HepG2 (cell line): Measurements from ENCODE around the gene C16orf86. TPM values are rescaled to one million over a fixed set of nuclear protein-coding genes. Genes with fewer than 3 reads are reported as not detected.

ENCODE experiments used
- AKAP8 ChIP-seq: sonication (generic); formaldehyde crosslinking; IDR thresholded peaks from 2 replicates; pipeline ENCODE4 v1.5.1; 2020; ENCODE audit warnings: mild to moderate bottlenecking, missing genetic modification reagents
- ATF7-NPFF ChIP-seq: sonication (generic); formaldehyde crosslinking; IDR thresholded peaks from 2 replicates; pipeline ENCODE4 v1.8.1; 2023; ENCODE audit warnings: mild to moderate bottlenecking, low read depth, missing genetic modification reagents, moderate library complexity
- BORCS8-MEF2B ChIP-seq: sonication (generic); formaldehyde crosslinking; IDR thresholded peaks from 2 replicates; pipeline ENCODE4 v1.8.0; 2022; ENCODE audit warnings: mild to moderate bottlenecking, missing genetic modification reagents
- CREM ChIP-seq, 2 experiments: sonication (generic) in 1 of 2; formaldehyde crosslinking in 1 of 2; IDR thresholded peaks; 2 replicates each; pipeline versions ENCODE4 v1.4.0 to v1.6.1; 2016 to 2020; ENCODE audit warnings: antibody characterized with exemption in 1 of 2, mild to moderate bottlenecking in 1 of 2, missing genetic modification reagents in 1 of 2
- EED ChIP-seq: sonication (generic); formaldehyde crosslinking; IDR thresholded peaks from 2 replicates; pipeline ENCODE4 v1.5.0; 2020; ENCODE audit warnings: mild to moderate bottlenecking, missing genetic modification reagents
- HDAC1 ChIP-seq: sonication (generic); formaldehyde crosslinking; IDR thresholded peaks from 2 replicates; pipeline ENCODE4 v1.5.1; 2020; ENCODE audit warnings: mild to moderate bottlenecking, missing genetic modification reagents
- KLF11 ChIP-seq: IDR thresholded peaks from 2 replicates; pipeline ENCODE4 v1.6.1; 2016; ENCODE audit warnings: missing compliant biosample characterization
- MZF1 ChIP-seq: sonication (generic); formaldehyde crosslinking; IDR thresholded peaks from 2 replicates; pipeline ENCODE4 v1.8.1; 2023; ENCODE audit warnings: mild to moderate bottlenecking, missing genetic modification reagents, borderline replicate concordance
- POLR2A ChIP-seq, 2 experiments: IDR thresholded peaks; 2 replicates each; pipeline ENCODE4 v1.6.1; 2011; ENCODE audit warnings: low read depth in 2 of 2, low read length in 2 of 2, mild to moderate bottlenecking in 1 of 2, moderate library complexity in 1 of 2; ENCODE audit not compliant: insufficient read depth in 1 of 2
- PTBP1 ChIP-seq: fragments of 200-400 bp; formaldehyde crosslinking; IDR thresholded peaks from 2 replicates; pipeline ENCODE4 v1.6.1; 2018; ENCODE audit warnings: low read length, low read depth; ENCODE audit not compliant: poor library complexity, severe bottlenecking
- RARG ChIP-seq: sonication (generic); formaldehyde crosslinking; IDR thresholded peaks from 2 replicates; pipeline ENCODE4 v1.4.0; 2020; ENCODE audit warnings: low read depth, mild to moderate bottlenecking, missing genetic modification reagents
- RXRA ChIP-seq: sonication (generic); formaldehyde crosslinking; IDR thresholded peaks from 2 replicates; pipeline ENCODE4 v1.5.1; 2020; ENCODE audit warnings: missing genetic modification reagents
- SIX4 ChIP-seq: sonication (generic); formaldehyde crosslinking; IDR thresholded peaks from 2 replicates; pipeline ENCODE4 v1.4.0; 2020; ENCODE audit warnings: missing genetic modification reagents
- TARDBP ChIP-seq: sonication (generic); formaldehyde crosslinking; IDR thresholded peaks from 2 replicates; pipeline ENCODE4 v1.8.0; 2022; ENCODE audit warnings: mild to moderate bottlenecking, missing genetic modification reagents
- TEAD2 ChIP-seq: sonication (generic); formaldehyde crosslinking; IDR thresholded peaks from 2 replicates; pipeline ENCODE4 v1.9.0; 2021; ENCODE audit warnings: missing genetic modification reagents
- TEAD3 ChIP-seq: optimal IDR thresholded peaks from 2 replicates; pipeline ENCODE3; 2016; ENCODE audit warnings: borderline replicate concordance
- THAP9 ChIP-seq: sonication (generic); formaldehyde crosslinking; IDR thresholded peaks from 2 replicates; pipeline ENCODE4; 2020; ENCODE audit warnings: missing genetic modification reagents, mild to moderate bottlenecking, borderline replicate concordance
- TRIM22 ChIP-seq: fragments of 450-650 bp; IDR thresholded peaks from 2 replicates; pipeline ENCODE4 v1.6.1; 2017
- ZFYVE20 ChIP-seq: sonication (generic); formaldehyde crosslinking; IDR thresholded peaks from 2 replicates; pipeline ENCODE4 v1.8.0; 2023; ENCODE audit warnings: low read depth, mild to moderate bottlenecking, moderate library complexity, missing genetic modification reagents, borderline replicate concordance
- ZNF17 ChIP-seq: sonication (generic); formaldehyde crosslinking; IDR thresholded peaks from 2 replicates; pipeline ENCODE4 v1.5.0; 2020; ENCODE audit warnings: mild to moderate bottlenecking, missing genetic modification reagents
- ZNF317 ChIP-seq: sonication (generic); formaldehyde crosslinking; IDR thresholded peaks from 2 replicates; pipeline ENCODE4 v1.5.0; 2020; ENCODE audit warnings: mild to moderate bottlenecking, missing genetic modification reagents
- ZNF768 ChIP-seq: sonication (generic); formaldehyde crosslinking; IDR thresholded peaks from 2 replicates; pipeline ENCODE4 v1.4.0; 2020; ENCODE audit warnings: missing genetic modification reagents
- ZNF776 ChIP-seq: sonication (generic); formaldehyde crosslinking; IDR thresholded peaks from 2 replicates; pipeline ENCODE4 v1.4.0; 2020; ENCODE audit warnings: mild to moderate bottlenecking, missing genetic modification reagents
- polyA plus RNA-seq, 8 experiments: library from polyadenylated mRNA; depleted of rRNA in 3 of 8; stranded (reverse) in 7 of 8; unstranded in 1 of 8; fragments of >200 nt; fragmentation: Illumina TruSeq in 4 of 8; extraction: Trizol in 4 of 8; gene quantifications; 2 replicates each; pipeline versions ENCODE4 v1.2.1 to v1.2.3, GENCODE V29; 2011 to 2016; ENCODE audit warnings: low read depth in 4 of 8, missing spikeins in 1 of 8, mixed read lengths in 1 of 8; ENCODE audit not compliant: insufficient read depth in 1 of 8
- total RNA-seq, 5 experiments: library from RNA; depleted of rRNA; stranded (reverse); fragments of >200 nt; fragmentation: Illumina TruSeq; extraction: Trizol; gene quantifications; 2 replicates each; pipeline ENCODE4 v1.2.3, GENCODE V29; 2016; ENCODE audit warnings: low read depth in 1 of 5
- TF ChIP-seq, protein P1 (sequence below): sonication (generic); formaldehyde crosslinking; IDR thresholded peaks from 2 replicates; pipeline ENCODE4 v1.5.0; 2020; ENCODE audit warnings: mild to moderate bottlenecking, missing genetic modification reagents

C16orf86 gene
- total and polyA plus RNA-seq, 2 of the 13 experiments (the other 11 are each of a cell fraction or from before 2014, with no cell fraction given) = 1.5 to 3.1 TPM

- TF ChIP-seq, protein P1, sequence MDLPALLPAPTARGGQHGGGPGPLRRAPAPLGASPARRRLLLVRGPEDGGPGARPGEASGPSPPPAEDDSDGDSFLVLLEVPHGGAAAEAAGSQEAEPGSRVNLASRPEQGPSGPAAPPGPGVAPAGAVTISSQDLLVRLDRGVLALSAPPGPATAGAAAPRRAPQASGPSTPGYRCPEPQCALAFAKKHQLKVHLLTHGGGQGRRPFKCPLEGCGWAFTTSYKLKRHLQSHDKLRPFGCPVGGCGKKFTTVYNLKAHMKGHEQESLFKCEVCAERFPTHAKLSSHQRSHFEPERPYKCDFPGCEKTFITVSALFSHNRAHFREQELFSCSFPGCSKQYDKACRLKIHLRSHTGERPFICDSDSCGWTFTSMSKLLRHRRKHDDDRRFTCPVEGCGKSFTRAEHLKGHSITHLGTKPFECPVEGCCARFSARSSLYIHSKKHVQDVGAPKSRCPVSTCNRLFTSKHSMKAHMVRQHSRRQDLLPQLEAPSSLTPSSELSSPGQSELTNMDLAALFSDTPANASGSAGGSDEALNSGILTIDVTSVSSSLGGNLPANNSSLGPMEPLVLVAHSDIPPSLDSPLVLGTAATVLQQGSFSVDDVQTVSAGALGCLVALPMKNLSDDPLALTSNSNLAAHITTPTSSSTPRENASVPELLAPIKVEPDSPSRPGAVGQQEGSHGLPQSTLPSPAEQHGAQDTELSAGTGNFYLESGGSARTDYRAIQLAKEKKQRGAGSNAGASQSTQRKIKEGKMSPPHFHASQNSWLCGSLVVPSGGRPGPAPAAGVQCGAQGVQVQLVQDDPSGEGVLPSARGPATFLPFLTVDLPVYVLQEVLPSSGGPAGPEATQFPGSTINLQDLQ = no peak
- TF ChIP-seq ATF7-NPFF (CRISPR knock-in tag) (peak; percentile 77; the same call in 1 of the 2 replicates), RARG (CRISPR knock-in tag) (no peak), AKAP8 (peak; percentile 59; the same call in 1 of the 2 replicates), TARDBP (CRISPR knock-in tag) (peak; percentile 62; the same call in 1 of the 2 replicates), EED (CRISPR knock-in tag) (no peak), KLF11 (no peak), ZNF768 (CRISPR knock-in tag) (0 out of 2 replicates have a peak, but pooled peaks have one; percentile 65), ZFYVE20 (no peak), SIX4 (CRISPR knock-in tag) (no peak), ZNF776 (CRISPR knock-in tag) (peak; percentile 82; the same call in 1 of the 2 replicates), MZF1 (CRISPR knock-in tag) (0 out of 2 replicates have a peak, but pooled peaks have one; percentile 43), ZNF317 (CRISPR knock-in tag) (peak; percentile 54; the same call in 1 of the 2 replicates), THAP9 (CRISPR knock-in tag) (peak; percentile 30; the same call in 1 of the 2 replicates), ZNF17 (CRISPR knock-in tag) (no peak), RXRA (CRISPR knock-in tag) (no peak), POLR2A (IDR thresholded peaks at IDR 0.05; ENCODE audit: insufficient read depth in 1 of 2, low read depth in 2 of 2, low read length in 2 of 2) (0 out of 4 replicates have a peak, but pooled peaks of 1 of the 2 experiments have one; percentile 21), BORCS8-MEF2B (CRISPR knock-in tag) (no peak; the same call in 1 of the 2 replicates), CREM (IDR thresholded peaks at IDR 0.05) (no peak), CREM (CRISPR knock-in tag; IDR thresholded peaks at IDR 0.05) (no peak), HDAC1 (CRISPR knock-in tag) (peak; percentile 28; the same call in 1 of the 2 replicates), TEAD2 (CRISPR knock-in tag) (no peak), TEAD3 (CRISPR knock-in tag) (no peak), TRIM22 (no peak), PTBP1 (no peak)
Measured at GRCh38 chr16:67666032-67666551, 522 bp upstream of the C16orf86 start (continued).
